K562 (cell line): Measurements from ENCODE around the gene KIF5A. TPM values are rescaled to one million over a fixed set of nuclear protein-coding genes. Genes with fewer than 3 reads are reported as not detected.
A peak's percentile ranks its signal among the peaks of the same experiment; 100 is the strongest.

ENCODE experiments used
- ARNT ChIP-seq, 2 experiments: fragments of 450-650 bp; IDR thresholded peaks; 2 replicates each; pipeline ENCODE4 v1.6.1; 2016; ENCODE audit warnings: mild to moderate bottlenecking in 1 of 2
- ATF7 ChIP-seq: fragments of 450-650 bp; IDR thresholded peaks from 2 replicates; pipeline ENCODE4 v1.7.1; 2014; ENCODE audit warnings: mild to moderate bottlenecking, moderate library complexity
- BDP1 ChIP-seq: IDR thresholded peaks from 3 replicates; pipeline ENCODE4 v1.6.1; 2011; ENCODE audit not compliant: insufficient read length, insufficient read depth
- CBFA2T2 ChIP-seq: fragments of 450-650 bp; conservative IDR thresholded peaks from 2 replicates; pipeline ENCODE4 v1.6.1; 2017; ENCODE audit warnings: mild to moderate bottlenecking
- JUNB ChIP-seq: fragments of 450-650 bp; formaldehyde crosslinking; conservative IDR thresholded peaks from 2 replicates; pipeline ENCODE4 v1.4.0; 2020; ENCODE audit warnings: mild to moderate bottlenecking
- KLF10 ChIP-seq: fragments of 250-450 bp; sonication (Bioruptor Pico); IDR thresholded peaks from 2 replicates; pipeline ENCODE4 v1.6.1; 2021; ENCODE audit warnings: matching md5 sums
- KLF6 ChIP-seq: fragments of 250-450 bp; sonication (Bioruptor Pico); IDR thresholded peaks from 2 replicates; pipeline ENCODE4 v1.4.0; 2020; ENCODE audit warnings: mild to moderate bottlenecking, moderate library complexity, borderline replicate concordance
- MAFF ChIP-seq: IDR thresholded peaks from 2 replicates; pipeline ENCODE4 v1.6.1; 2012; ENCODE audit warnings: low read length, improper control_type of control experiment
- NCOA4 ChIP-seq: fragments of 450-650 bp; IDR thresholded peaks from 2 replicates; pipeline ENCODE4 v1.6.1; 2018; ENCODE audit warnings: mild to moderate bottlenecking; ENCODE audit not compliant: partially characterized antibody
- NR2C2 ChIP-seq, 2 experiments: fragments of 200-800 bp in 1 of 2; sonication (Bioruptor generic) in 1 of 2; sonication (generic) in 1 of 2; formaldehyde crosslinking in 1 of 2; IDR thresholded peaks; 2 replicates each; pipeline versions ENCODE4 v1.6.1 to v1.8.0; 2016 to 2022; ENCODE audit warnings: mild to moderate bottlenecking in 1 of 2, missing compliant biosample characterization in 1 of 2, missing genetic modification characterization in 1 of 2, missing genetic modification reagents in 1 of 2
- PCBP2 ChIP-seq: fragments of 200-400 bp; formaldehyde crosslinking; IDR thresholded peaks from 2 replicates; pipeline ENCODE4 v1.6.1; 2018; ENCODE audit warnings: low read length, low read depth, mild to moderate bottlenecking, moderate library complexity; ENCODE audit not compliant: poor library complexity, severe bottlenecking
- PHB2 ChIP-seq: fragments of 450-650 bp; IDR thresholded peaks from 2 replicates; pipeline ENCODE4 v1.6.1; 2017; ENCODE audit warnings: low read depth
- POLR2A ChIP-seq: fragments of 450-650 bp; conservative IDR thresholded peaks from 2 replicates; pipeline ENCODE4 v1.6.1; 2016
- SETDB1 ChIP-seq: IDR thresholded peaks from one replicate; pipeline ENCODE4 v1.6.1; 2012; ENCODE audit warnings: low read length, control low read depth, inconsistent platforms
- TCF7 ChIP-seq: sonication (generic); IDR thresholded peaks from 2 replicates; pipeline ENCODE4 v1.6.1; 2016; ENCODE audit warnings: antibody characterized with exemption, borderline replicate concordance
- TGIF2 ChIP-seq: sonication (generic); formaldehyde crosslinking; IDR thresholded peaks from 2 replicates; pipeline ENCODE4 v1.8.1; 2022; ENCODE audit warnings: mild to moderate bottlenecking, missing genetic modification reagents, moderate library complexity
- U2AF1 ChIP-seq: fragments of 200-400 bp; formaldehyde crosslinking; optimal IDR thresholded peaks from 2 replicates; pipeline ENCODE3; 2017; ENCODE audit warnings: mild to moderate bottlenecking, low read depth, low read length, moderate library complexity
- VEZF1 ChIP-seq: fragments of 200-800 bp; sonication (Bioruptor generic); IDR thresholded peaks from 2 replicates; pipeline ENCODE4 v1.6.1; 2017; ENCODE audit warnings: missing genetic modification characterization, missing compliant biosample characterization
- ZNF143 ChIP-seq: sonication (generic); formaldehyde crosslinking; IDR thresholded peaks from 2 replicates; pipeline ENCODE4 v1.9.0; 2022; ENCODE audit warnings: mild to moderate bottlenecking, missing genetic modification reagents
- ZNF253 ChIP-seq: fragments of 250-450 bp; sonication (Bioruptor Pico); conservative IDR thresholded peaks from 2 replicates; pipeline ENCODE4 v1.6.1; 2021; ENCODE audit warnings: mild to moderate bottlenecking
- ZNF583 ChIP-seq: fragments of 250-450 bp; sonication (Bioruptor Pico); IDR thresholded peaks from 2 replicates; pipeline ENCODE4 v1.4.0; 2020
- ZNF75A ChIP-seq: fragments of 450-650 bp; formaldehyde crosslinking; IDR thresholded peaks from 2 replicates; pipeline ENCODE4 v1.4.0; 2020; ENCODE audit warnings: mild to moderate bottlenecking
- polyA plus RNA-seq, 8 experiments: library from polyadenylated mRNA; depleted of rRNA in 4 of 8; stranded (reverse) in 5 of 8; unstranded in 3 of 8; fragments of >200 nt; fragmentation: Nextera tagmentation in 2 of 8; fragmentation: Illumina TruSeq in 1 of 8; extraction: Ambion mirVana in 2 of 8; extraction: Trizol in 1 of 8; gene quantifications; 2 replicates each; pipeline versions ENCODE4 v1.2.1 to v1.2.3, GENCODE V29; 2011 to 2014; ENCODE audit warnings: inconsistent platforms in 1 of 8, missing spikeins in 1 of 8
- total RNA-seq, 7 experiments: library from RNA; depleted of rRNA in 6 of 7; stranded (reverse); fragments of >200 nt in 6 of 7; fragmentation: Illumina TruSeq in 2 of 7; extraction: Trizol in 2 of 7; gene quantifications; 2 replicates each; pipeline versions ENCODE4 v1.2.1 to v1.2.3, GENCODE V29; 2011 to 2021; ENCODE audit warnings: low replicate concordance in 1 of 7
- TF ChIP-seq, protein P1 (sequence below): sonication (generic); formaldehyde crosslinking; IDR thresholded peaks from 2 replicates; pipeline ENCODE4 v1.8.0; 2023; ENCODE audit warnings: missing genetic modification reagents, mild to moderate bottlenecking, borderline replicate concordance

The KIF5A gene
- total and polyA plus RNA-seq, 9 of the 15 experiments (the other 6 are each of a cell fraction or from before 2014, with no cell fraction given): 3.4 to 17.7 (median 8.0) TPM

DNA sequence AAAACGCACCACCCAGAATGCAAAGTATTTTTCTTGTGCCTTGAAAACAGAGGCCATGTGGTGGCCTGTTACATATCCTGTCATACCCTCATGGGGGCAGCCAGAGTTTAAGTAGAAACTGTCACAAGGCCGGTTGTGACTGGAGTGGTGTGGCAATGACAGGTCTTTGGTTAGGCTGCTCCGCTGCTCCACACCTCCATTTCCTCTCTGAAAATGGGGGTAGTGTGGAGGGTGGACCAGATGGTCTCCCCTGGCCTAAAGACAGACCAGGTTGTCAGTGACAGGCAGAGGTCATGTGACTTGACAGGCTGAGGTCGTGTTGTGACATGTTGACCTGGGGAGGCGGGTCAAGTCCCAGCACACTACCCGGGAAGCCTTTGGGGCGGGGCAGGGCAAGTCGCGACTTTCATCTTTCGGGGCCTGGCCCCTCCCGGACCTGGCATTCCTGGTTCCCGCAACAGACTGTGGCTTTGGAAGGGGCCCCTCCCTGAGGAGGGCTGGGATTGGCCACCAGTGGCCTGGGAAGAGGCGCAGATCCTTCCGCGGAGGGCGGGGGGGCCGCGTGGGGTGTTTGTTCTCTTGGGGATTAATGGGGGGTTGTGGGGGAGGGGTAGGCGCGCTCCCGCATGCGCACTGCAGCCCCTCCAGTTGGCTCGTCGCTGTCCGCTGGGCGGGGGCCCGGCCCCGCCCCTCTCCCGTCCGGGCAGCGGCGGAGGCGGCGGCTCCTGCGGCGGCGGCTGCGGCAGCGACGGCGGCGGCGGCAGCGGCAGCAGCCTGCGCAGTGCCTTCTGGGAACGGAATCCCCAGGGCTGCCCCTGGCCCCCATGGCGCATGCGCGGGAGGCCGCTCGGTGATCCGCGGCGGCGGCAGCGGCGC, 27.6 kb upstream of the KIF5A start, which contains the start of gene MBD6 (continued):
- TF ChIP-seq, protein P1, sequence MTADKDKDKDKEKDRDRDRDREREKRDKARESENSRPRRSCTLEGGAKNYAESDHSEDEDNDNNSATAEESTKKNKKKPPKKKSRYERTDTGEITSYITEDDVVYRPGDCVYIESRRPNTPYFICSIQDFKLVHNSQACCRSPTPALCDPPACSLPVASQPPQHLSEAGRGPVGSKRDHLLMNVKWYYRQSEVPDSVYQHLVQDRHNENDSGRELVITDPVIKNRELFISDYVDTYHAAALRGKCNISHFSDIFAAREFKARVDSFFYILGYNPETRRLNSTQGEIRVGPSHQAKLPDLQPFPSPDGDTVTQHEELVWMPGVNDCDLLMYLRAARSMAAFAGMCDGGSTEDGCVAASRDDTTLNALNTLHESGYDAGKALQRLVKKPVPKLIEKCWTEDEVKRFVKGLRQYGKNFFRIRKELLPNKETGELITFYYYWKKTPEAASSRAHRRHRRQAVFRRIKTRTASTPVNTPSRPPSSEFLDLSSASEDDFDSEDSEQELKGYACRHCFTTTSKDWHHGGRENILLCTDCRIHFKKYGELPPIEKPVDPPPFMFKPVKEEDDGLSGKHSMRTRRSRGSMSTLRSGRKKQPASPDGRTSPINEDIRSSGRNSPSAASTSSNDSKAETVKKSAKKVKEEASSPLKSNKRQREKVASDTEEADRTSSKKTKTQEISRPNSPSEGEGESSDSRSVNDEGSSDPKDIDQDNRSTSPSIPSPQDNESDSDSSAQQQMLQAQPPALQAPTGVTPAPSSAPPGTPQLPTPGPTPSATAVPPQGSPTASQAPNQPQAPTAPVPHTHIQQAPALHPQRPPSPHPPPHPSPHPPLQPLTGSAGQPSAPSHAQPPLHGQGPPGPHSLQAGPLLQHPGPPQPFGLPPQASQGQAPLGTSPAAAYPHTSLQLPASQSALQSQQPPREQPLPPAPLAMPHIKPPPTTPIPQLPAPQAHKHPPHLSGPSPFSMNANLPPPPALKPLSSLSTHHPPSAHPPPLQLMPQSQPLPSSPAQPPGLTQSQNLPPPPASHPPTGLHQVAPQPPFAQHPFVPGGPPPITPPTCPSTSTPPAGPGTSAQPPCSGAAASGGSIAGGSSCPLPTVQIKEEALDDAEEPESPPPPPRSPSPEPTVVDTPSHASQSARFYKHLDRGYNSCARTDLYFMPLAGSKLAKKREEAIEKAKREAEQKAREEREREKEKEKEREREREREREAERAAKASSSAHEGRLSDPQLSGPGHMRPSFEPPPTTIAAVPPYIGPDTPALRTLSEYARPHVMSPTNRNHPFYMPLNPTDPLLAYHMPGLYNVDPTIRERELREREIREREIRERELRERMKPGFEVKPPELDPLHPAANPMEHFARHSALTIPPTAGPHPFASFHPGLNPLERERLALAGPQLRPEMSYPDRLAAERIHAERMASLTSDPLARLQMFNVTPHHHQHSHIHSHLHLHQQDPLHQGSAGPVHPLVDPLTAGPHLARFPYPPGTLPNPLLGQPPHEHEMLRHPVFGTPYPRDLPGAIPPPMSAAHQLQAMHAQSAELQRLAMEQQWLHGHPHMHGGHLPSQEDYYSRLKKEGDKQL (CRISPR knock-in tag): no peak
- peak; percentile 85 for TF ChIP-seq NR2C2 (CRISPR knock-in tag; IDR thresholded peaks at IDR 0.05)
- peak; percentile 96 for TF ChIP-seq NR2C2 (tag; IDR thresholded peaks at IDR 0.05)
- peak; percentile 66 for TF ChIP-seq ZNF143 (CRISPR knock-in tag)
- TF ChIP-seq JUNB (CRISPR knock-in tag): no peak
- TF ChIP-seq ARNT (IDR thresholded peaks at IDR 0.05): peak in 1 of 2 experiments; percentile 88; a peak in 3 of 4 replicates
- TF ChIP-seq KLF10 (CRISPR knock-in tag): no peak
- TF ChIP-seq ZNF75A (CRISPR knock-in tag): no peak
- peak; percentile 38; the same call in 1 of the 2 replicates for TF ChIP-seq ZNF583
- no peak for TF ChIP-seq NCOA4
- no peak for TF ChIP-seq MAFF
- TF ChIP-seq ATF7: peak; percentile 84
- peak; percentile 79 for TF ChIP-seq TCF7
- peak; percentile 87; the same call in 1 of the 2 replicates for TF ChIP-seq TGIF2 (CRISPR knock-in tag)
- TF ChIP-seq POLR2A: peak; percentile 79
- TF ChIP-seq KLF6 (CRISPR knock-in tag): peak; percentile 74; the same call in 1 of the 2 replicates
- no peak for TF ChIP-seq BDP1
- no peak for TF ChIP-seq PCBP2
- TF ChIP-seq U2AF1: no peak
- TF ChIP-seq SETDB1: no peak
- TF ChIP-seq PHB2: no peak
- peak; percentile 100 for TF ChIP-seq VEZF1 (CRISPR knock-in tag)
- TF ChIP-seq ZNF253 (CRISPR knock-in tag): no peak
- TF ChIP-seq CBFA2T2: peak; percentile 78
